HG03571 (cell line): ENCODE measurements around the gene GAST.
"Not testable (repeated sequence)": the region's sequence is repeated elsewhere in the genome, so short reads cannot be mapped to it uniquely, and the experiment has no call there.

Source experiments
- ATAC-seq: cut with Tn5 transposase; IDR thresholded peaks from one replicate; pipeline ENCODE4 v1.9.1; 2021; ENCODE audit not compliant: unreplicated experiment

The GAST gene, protein sequence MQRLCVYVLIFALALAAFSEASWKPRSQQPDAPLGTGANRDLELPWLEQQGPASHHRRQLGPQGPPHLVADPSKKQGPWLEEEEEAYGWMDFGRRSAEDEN

DNA sequence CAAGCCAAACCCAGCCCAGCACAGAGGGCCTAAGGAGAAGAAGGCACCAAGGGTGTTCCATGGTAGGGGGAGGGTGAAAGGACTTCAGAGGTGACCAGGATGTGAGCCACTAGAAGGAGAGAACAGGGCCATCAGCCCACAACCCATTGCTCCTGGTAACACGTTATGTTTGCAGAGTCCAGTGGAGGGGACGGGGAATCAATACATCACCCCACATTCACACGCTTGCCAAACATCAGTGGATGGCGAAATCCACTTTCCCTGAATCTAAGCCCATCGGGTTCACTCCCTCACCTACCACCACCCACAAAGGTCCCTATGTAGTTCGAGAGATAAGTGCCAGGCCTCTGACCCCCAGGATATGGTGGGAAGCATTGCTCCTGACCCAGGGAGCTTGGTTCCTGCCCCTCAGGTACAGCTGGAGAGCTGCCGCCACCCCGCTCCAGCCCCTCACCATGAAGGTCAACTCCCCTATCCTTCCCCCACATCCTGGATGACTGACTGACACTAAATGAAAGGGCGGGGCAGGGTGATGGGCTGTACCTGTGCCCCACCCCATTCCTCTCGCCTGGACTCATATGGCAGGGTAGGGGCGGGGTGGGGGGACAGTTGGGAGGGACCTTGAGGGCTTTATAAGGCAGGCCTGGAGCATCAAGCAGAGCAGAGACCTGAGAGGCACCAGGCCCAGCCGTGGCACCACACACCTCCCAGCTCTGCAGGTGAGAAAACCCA lies at the start of gene GAST:
Gene GAST, plus strand, starts transcription at position 663 of the 732 bp plus-strand sequence. CDS start 3,106 bp downstream, outside the sequence.
- no peak for ATAC-seq

DNA sequence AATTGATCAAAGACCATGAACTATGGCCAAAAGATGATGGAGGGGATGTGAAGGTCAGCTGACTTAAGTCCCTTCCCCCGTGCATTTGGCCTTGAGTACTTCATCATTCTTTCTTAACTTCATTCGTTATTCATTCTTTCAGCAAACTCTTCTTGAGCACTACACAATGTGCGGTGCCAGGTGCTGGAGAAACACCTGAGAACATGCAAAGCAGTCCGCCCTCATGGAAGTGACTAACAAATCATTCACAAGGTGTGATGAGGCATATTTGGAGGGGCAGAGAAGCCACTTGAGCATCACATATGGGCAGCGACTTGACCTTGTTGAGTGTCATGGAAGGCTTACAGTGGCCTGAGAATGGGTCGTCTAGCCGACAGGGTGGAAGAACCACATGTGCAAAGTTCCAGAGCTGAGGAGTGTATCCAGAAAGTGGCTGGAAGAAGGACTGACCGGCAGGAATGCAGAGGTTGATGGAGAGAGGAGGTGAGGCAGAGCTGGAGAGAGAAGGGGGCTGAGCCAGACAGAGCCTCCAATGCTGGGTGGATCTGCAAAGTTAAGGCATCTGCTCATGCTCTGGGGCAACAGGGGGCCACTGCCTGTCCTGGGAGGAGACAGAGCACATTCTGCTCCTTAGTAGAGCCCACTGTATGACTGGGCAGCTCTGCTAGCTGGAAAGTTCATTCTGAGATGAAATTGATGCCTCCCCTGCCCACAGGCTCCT lies 48.5 kb upstream of the GAST start:
- no peak for ATAC-seq

DNA sequence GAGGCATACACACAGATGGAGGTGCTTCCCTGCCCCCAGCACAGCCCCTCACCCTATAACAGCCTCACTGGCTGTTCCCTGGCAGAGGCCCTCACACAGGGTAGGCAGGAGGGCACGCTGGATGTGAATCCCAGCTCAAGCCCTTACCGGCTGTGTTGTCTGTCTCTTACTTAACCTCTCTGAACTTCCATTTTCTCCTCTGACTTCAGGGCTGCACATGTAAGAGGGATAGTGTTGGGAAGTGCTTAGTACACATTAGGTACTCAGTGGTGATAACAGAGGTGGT lies 48.0 kb upstream of the GAST start:
- ATAC-seq = no peak

DNA sequence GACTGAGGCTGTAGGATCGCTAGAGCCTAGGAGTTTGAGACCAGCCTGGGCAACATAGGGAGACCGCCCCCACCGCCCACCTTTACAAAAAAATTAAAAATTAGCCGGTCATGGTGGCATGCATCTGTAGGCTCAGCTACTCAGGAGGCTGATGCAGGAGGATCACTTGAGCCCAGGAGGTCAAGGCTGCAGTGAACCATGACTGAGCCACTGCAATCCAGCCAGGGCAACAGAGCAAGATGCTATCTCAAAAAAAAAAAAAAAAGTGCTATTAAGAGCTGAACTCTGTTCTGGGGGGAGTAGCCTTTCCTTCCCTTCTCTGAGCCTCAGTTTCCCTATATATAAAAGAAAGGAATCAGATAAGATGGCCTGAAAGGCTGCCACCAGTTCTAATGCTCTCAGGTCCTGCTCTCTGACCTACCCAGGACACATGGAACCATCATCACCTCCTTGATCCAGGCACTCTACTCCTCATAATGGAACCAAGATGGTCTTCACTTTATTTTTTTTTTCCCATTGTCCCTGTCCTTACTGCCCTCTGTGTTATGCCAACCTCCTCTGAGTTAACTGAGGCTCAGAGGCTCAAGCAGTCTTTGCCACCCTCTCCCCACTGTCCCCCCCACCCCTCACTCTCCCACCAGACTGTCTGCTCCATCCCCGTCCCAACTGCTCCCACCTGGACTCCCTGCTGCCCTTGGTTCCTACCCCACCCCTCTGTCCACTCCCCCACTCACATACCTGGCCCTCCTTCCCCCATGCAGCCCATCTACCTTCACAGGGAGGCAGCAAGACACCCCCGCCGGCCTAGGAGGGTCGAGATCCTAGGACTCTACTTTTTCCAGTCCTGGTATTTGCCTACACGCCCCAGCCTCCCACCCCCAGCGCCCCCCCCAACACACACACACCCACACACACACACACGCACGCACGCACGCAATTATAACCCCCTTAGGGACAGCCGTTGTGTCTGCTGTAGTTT lies 47.3 kb upstream of the GAST start:
- ATAC-seq = no peak

DNA sequence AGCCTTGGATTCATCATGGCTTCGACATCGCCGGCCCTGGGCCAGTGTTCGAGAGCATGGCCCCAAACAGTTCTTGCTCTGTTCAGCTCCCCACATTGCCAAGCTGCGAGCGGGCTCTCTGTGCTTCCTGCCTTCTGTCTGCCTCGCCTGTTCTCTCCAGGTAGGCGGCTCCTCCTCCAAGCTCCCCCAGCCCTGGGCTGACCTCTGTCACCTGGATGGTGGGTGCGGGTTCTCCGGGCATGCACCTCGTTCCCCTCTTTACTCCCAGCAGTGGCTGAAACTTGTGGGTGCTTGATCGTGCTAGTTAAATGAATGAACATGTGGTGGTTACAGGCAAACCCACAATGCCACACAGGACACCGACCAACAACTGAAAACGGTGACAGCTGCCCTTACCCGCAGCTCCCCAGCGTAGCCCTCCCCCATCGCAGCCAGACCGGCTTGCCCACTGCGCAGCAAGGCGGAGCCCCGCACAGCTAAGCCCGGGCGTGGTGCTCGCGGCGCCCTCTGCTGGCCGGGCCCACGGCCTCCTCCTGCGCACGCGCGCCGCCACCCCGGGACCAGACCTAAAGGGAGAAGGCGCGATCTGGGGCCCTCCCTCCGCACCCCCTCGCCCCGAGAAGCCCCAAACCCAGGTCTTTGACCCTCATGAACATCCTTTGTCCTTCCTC lies 46.4 kb upstream of the GAST start:
- peak; percentile 56 for ATAC-seq

DNA sequence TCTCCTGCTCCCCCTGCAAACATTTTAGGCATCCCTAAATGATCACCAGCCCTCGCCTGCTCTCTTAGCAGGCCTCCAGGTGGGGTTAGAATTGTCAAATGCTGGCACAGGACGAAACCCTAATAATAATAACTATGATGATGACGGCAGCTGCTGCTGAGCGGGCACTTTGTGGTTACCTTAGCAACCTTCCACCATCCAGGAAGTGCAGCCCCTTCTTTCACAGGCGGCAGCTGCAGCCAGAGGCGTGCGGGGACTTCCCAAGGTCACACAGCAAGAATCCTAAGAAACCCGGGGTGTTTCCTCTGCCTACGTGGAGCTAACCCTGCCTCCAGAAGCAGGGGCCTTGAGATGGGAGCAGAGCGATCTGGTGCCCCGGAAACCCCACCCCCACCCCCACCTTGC lies 45.9 kb upstream of the GAST start:
- peak; percentile 33 for ATAC-seq

DNA sequence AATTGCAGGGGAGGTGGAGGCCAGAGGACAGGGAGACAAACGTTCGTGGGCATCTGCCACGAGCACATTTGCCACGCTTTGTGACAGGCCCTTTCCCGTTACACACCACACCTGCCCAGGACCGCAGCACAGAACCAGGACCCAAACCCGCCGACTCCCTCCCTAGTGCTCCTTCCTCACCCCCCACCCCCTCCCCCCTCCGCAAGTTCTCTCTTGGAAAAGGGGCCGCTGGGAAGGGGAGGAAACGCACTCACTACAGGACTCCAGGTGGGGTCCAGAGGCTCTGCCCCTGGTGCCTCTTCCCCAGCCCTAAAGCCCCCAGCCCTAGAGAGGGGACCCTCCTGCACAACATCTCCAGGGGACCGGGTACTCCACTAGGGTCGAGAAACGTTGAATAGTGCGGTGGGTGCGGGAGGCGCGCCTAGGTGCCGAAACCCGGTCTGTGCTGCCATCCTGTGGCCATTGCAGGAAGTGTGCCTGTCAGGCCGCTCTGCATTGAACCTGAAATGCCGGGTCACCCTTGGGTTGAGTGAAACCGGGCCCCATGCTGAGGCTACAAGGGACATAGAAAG lies 45.3 kb upstream of the GAST start:
- ATAC-seq = peak; percentile 37

DNA sequence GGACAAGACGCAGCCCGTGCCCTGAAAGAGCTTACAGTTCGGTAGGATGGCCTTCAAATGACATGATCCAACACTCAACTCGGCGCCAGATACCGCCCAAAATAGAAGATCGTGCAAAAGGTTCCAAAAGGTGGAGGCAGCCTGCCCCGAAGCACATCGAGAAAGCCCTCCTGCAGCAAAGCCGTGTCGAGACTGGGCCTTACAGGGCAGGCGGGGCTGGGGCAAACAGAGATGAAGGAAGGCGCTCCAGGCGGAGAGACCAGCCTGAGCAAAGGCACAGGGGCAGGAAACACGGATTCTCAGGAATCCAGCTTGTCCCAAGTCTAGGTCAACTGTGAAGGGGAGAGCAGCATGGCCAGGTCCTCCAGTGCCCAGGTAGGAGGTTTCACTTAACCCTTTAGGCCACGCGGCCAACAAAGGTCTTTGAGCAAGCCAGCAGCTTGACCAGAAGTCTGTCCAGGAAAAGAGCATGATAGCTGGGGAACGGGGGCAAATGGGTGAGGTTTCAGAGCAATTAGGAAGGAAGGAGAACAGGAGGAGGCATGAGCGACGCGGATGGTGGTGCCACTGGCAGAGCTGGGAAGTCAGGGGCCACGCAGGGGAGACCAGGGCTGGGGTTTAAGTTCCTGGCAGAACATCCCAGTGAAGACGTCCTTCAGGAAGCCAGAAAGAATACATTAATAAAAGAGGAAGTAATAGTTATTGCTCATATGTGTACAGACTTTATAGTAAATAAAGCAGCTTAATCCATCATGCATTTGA lies 44.7 kb upstream of the GAST start:
- ATAC-seq = no peak

DNA sequence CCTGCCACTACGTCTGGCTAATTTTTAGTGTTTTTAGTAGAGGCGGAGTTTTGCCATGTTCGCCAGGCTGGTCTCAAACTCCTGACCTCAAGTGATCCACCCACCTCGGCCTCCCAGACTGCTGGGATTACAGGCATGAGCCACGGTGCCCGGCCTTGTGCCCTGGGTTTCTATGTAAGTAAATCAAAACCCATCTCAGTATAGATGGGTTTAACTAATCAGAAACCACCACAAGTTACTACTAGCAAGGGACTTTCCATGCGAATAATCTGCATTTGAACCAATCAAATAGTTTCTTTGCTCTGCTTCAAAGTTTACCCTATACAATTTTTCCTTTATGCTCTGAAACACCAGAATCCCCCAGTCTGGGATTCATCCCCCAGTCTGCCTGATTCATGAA lies 40.0 kb upstream of the GAST start:
- ATAC-seq = no peak

DNA sequence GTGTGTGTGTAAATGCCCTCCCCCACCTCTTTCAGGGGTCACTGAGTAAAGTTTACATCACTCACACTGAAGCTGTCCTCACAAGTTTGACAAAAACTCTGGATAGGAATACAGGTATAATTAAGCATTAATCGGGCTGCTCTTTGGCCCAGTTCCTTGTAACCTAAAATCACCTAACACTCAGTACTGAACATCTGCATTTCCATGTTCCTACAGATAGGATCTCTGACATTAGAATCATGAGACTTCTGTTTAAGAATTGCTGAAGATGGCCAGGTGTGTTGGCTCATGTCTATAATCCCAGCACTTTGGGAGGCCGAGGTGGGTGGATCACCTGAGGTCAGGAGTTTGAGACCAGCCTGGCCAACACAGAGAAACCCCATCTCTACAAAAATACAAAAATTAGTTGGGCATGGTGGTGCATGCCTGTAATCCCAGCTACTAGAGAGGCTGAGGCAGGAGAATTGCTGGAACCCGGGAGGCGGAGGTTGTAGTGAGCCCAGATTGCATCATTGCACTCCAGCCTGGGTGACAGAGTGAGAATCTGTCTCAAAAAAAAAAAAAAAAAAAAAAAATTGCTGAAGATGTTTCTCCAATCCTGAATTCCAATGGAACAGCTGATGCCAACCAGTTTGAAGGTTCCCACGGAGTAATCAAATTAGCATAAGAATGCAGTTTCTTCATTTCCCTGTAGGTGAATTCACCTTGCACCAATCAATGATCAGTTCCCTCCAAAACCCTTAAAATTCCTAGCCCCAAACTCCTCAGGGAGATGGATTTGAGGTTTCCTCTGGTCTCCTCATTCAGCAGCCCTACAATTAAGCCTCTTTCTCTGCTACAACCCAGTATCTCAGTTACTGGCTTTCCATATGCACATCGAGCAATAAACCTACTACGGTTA lies 36.7 kb upstream of the GAST start:
- not testable (repeated sequence) for ATAC-seq

DNA sequence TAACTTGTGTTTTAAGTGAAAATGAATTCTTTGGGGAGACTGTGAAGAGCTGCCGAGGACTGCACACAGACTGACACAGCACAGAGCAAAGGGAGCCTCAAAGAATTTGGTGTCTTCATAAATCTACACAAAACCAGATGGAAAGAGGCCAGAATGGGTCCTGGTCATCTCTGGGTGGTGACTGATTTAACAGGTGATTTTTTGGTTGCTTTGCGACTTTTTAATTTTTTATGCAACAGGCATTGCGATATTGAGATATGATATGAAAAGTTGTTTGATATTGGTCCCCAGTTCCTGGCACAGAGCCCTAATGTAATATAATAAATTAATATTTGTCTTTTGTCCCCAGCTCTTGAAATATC lies 36.1 kb upstream of the GAST start:
- ATAC-seq = no peak

DNA sequence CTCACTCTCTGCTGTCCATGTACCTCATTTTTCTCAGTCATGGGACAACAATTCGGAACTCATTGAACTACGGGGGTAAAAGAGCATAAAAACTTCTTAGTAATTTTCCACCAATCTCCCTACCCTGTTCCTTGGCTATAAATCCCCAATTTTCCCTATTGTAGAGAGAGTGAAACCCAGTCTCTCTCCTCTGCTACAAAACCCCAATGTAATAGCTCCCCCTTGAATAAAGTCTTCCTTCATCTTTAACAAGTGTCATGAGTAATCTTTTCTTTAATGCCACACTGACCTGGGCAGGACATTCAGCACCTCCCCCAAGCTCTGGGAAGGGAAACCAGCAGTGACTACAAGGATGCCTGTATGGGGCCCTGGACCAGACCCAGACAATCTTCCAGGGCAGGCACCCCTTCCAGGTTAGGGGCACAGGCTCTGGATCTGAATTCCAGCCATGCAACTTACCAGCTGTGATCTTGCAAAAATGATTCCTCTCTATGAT lies 33.7 kb upstream of the GAST start:
- peak; percentile 5 for ATAC-seq

DNA sequence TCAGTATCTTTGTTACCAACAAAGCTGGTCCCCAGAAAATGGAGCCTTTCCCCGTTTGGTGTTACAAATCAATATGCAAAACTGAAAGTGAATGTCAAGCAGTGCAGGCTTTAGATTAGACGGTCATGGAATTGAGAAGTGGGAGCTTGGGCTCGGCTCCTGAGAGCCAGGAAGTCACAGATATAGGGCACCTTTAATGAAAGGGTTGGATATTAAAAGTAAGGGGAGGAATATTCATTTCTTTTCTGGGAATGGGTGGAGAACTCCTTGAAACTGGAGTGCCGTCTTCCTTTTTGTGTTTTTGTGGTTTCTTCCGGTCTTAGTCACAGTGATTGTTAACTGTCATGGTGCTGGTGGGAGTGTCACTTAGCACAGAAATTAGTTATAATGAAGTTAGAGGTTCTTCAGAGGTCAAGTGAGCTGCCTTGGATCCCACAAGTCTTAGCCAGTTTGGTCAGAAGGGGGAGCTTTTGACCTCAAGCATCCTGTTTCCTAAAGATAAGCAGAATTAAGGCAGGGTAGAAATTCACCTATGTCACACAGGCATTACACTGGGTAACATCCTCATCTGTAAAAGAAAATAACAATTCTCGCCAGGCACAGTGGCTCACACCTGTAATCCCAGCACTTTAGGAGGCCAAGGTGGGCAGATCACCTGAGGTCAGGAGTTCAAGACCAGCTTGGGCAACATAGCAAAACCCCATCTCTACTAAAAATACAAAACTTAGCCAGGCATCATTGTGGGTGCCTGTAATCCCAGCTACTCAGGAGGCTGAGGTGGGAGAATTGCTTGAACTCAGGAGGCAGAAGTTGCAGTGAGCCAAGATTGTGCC lies 33.0 kb upstream of the GAST start:
- peak; percentile 63 for ATAC-seq

DNA sequence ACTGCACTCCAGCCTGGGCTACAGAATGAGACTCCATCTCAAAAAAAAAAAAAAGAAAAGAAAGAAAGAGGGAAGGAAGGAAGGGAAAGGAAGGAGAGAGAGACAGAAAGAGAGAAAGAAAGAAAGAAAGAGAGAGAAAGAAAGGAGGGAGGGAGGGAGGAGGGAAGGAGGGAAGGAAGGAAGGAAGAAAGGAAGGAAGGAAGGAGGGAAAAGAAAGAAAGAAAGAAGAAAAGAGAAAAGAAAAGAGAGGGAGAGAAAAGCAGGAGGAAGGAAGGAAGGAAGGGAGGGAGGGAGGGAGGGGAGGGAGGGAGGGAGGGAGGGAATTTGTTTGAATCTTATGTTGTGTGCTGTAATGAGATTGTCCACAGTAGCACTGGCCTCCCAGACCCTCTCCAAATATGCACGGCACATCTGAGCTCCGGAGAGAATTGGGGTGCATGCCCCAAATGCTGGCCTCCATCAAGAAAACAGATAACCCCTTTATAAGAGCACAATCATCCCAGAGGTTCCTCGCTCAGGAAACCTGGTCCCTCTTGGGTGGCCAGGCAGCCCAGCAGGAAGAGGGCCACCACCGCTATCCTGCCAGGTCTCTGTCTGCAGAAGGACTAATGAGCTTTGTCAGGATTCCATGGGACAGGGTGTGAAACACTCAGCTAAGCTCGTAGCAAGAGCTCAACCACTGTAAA lies 32.2 kb upstream of the GAST start:
- ATAC-seq = no peak

DNA sequence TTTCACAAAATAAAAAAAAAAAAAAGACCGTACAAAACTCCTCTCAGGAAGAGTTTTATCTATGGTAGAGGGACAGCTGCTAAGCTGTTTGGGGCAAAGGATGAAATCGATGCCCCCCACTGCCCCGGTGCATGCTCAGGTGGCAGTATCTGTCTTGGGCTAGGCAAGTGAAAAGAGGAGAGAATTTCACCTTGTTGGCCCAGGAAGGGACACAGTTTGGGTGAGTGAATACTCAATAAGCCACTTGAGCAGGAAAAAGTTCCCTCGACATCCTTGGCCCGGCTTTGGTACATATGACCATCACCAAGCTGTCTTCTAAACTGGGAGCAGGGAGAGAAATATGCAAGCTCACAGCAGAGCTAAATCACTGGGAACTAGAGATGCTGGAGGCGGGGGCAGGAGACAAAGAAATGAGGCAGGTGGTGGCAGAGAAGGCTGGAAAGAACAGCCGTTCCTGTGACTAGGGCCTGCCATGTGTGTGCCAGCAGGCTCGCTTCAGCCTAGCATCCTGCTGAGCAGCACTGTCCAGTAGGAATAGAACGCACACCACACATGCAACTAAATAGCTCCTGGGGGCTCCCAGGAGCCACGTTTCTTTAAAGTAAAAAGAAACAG lies 31.6 kb upstream of the GAST start:
- ATAC-seq = no peak

DNA sequence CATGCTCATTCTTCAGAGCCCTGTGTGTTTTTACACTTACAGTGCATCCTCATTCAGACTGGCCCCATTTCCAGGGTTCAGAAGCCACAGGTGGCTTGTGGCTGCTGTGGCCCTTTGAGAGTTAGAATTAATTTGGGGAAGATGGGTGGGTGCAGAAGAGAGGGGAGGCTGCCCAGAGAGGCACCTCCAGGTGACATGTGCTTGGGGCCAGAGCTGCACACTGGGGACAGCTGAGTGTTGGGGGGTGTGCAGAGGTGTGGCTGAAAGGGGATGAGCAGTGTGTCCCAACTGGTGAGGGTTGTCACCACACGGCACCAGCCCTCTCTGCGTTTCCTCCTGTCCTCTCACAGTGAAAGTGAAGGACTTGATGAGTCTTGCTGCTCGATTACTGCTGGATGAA lies 30.4 kb upstream of the GAST start:
- ATAC-seq = no peak

DNA sequence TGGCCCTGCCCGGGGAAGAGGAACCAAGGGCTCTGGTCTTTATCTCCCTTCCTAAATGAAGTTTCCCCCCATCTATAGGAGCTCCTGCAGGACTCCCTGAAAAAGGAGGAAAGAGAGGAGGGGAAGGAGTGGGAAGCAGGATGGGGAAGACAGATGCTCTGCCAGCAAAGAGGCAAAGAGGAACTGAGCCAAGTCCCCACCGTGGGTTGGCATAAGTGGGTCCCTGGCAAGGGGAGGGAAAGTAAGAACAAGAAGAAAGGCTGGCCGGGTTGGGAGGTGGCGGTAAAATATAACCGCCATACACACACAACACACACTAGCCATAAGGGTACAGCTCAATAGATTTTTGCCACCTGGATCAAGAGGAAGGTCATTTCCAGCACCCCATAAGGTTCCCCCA lies 29.5 kb upstream of the GAST start:
- ATAC-seq = no peak
